SK-MEL-5 (cell line): ENCODE measurements around the gene RYK. TPM values are rescaled to one million over a fixed set of nuclear protein-coding genes. Genes with fewer than 3 reads are reported as not detected.

ENCODE experiments used
- DNase-seq: peaks from one replicate; pipeline ENCODE4 v3.0.0-alpha.2; 2016; ENCODE audit warnings: low read depth, low spot score
- in situ Hi-C: cut with HindIII; loops from 2 replicates; pipeline ENCODE4 v1.10.0; 2016; ENCODE audit warnings: low sequenced_read_pairs, high pct_unique_total_duplicates, low pct_unique_long_range_greater_than_20kb
- total RNA-seq: library from RNA; depleted of rRNA; stranded (reverse); fragments of >200 nt; shearing (Covaris generic); gene quantifications from 2 replicates; pipeline ENCODE4 v1.2.3, GENCODE V29; 2014; rRNA removed

RYK gene
- total RNA-seq, 1 experiment from 2014 or later, result 79.0 TPM

GRCh38 chr3:134136604-134137003, 114.1 kb downstream of the RYK start:
- in situ Hi-C loops, result no loop called here
- no peak for DNase-seq

GRCh38 chr3:134134698-134135415, 115.8 kb downstream of the RYK start:
- in situ Hi-C loops, result no loop called here
- no peak for DNase-seq

- DNase-seq, result no peak
- in situ Hi-C loops, result no loop called here
These were observed 116.4 kb downstream of the RYK start for GRCh38 chr3:134134240-134134639.

GRCh38 chr3:134132961-134133360, 117.7 kb downstream of the RYK start:
- DNase-seq, result no peak
- in situ Hi-C loops, result no loop called here

- DNase-seq, result peak; percentile 26
- in situ Hi-C loops, result no loop called here
These were observed 124.5 kb downstream of the RYK start for GRCh38 chr3:134126153-134126552.

- DNase-seq, result no peak
- in situ Hi-C loops, result no loop called here
These were observed 135.9 kb downstream of the RYK start for GRCh38 chr3:134114726-134115125.

- in situ Hi-C loops, result no loop called here
- no peak for DNase-seq
These were observed 139.0 kb downstream of the RYK start for GRCh38 chr3:134111616-134112015.

- in situ Hi-C loops, result no loop called here
These were observed 139.7 kb downstream of the RYK start for GRCh38 chr3:134110963-134111362.

More at GRCh38 chr3:134110963-134111362, 139.7 kb downstream of the RYK start:
- DNase-seq, result no peak

Other genes with a start within 250 kb of the RYK start
- gene SLCO2A1, start 220.9 kb downstream of the RYK start, total RNA-seq, result not detected in 2 replicates
- gene AMOTL2, start 123.6 kb upstream of the RYK start, total RNA-seq, result 12.1 and 12.5 TPM in 2 replicates
- 46.4 and 49.2 TPM in 2 replicates for gene ANAPC13, start 235.1 kb upstream of the RYK start, total RNA-seq
- 32.2 and 34.1 TPM in 2 replicates for gene CEP63, start 235.2 kb upstream of the RYK start, total RNA-seq